Stimulated activated CD8-positive, alpha-beta memory T cell treated with anti-CD3 and anti-CD28 coated beads, Interleukin-12 subunit alpha, Interleukin-12 subunit beta, amount 100 ng/mL, for 1 hour (primary cell): ENCODE data around the gene UGT8.
"Not testable (repeated sequence)": the region's sequence is repeated elsewhere in the genome, so short reads cannot be mapped to it uniquely, and the experiment has no call there.

Experiments
- DNase-seq: peaks from one replicate; pipeline ENCODE4 v3.0.0-alpha.2; 2020; ENCODE audit warnings: low read depth

Gene UGT8

DNA sequence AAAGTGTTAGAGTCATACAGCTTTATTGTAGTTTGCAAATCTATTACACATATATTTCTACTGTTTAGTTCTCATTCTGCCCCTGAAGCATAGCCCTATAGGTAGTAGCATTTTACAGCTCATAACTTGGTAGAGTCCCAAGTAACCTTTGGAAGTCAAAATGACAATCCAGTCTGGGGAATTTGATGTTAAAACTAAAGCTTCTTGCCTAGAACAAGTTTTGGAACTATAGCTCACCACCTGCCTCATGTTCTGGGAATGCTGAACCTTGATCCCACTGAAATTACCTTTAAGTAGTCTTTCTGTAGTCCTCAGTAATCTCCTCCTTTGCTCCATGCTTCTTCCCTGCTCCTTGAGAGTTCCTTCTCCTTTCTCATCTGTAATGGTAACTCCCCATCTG, 8.4 kb downstream of the UGT8 start:
- no peak for DNase-seq

DNA sequence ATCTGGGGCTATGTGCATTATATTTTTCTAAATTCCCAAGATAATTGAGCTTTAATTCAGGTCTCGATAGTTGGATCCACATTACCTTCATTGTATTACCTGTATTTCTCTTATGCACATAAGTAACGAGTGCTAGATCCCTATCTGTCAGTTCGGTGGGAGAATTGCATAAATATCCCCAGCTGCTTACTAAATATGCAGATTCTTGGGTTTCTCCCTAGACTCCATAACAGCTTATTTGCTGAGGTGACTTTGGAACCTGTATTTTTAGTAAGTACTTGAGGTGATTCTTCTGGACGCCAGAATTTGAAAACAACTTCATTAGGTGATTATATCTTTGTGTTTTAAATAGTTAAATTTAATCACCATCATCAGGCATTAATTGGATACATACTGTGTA, 15.0 kb downstream of the UGT8 start:
- no peak for DNase-seq

DNA sequence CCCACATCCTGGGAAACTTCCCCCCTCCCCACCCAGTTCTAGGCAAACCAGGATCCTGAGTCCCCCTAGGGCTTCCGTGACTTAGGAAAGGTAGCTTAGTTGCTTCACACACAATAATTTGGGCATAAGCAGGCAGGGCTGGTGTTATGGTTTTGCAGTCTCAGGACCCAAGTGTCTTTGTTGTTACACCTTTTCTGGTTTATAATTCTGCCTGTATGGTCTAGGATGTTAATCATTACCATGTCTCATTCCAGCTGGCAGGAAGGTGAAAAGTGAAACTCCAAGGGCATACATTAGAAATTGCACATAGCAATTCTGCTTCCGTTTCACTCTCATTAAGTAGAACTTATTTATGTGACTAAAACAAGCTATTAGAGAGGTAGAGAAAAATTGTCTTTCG, 16.8 kb downstream of the UGT8 start:
- no peak for DNase-seq

DNA sequence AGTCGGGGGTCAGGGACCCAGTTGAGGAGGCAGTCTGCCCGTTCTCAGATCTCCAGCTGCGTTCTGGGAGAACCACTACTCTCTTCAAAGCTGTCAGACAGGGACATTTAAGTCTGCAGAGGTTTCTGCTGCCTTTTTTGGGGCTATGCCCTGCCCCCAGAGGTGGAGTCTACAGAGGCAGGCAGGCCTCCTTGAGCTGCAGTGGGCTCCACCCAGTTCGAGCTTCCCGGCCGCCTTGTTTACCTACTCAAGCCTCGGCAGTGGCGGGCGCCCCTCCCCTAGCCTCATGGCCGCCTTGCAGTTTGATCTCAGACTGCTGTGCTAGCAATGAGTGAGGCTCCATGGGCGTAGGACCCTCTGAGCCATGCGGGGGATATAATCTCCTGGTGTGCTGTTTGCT, 17.4 kb downstream of the UGT8 start:
- DNase-seq: not testable (repeated sequence)

DNA sequence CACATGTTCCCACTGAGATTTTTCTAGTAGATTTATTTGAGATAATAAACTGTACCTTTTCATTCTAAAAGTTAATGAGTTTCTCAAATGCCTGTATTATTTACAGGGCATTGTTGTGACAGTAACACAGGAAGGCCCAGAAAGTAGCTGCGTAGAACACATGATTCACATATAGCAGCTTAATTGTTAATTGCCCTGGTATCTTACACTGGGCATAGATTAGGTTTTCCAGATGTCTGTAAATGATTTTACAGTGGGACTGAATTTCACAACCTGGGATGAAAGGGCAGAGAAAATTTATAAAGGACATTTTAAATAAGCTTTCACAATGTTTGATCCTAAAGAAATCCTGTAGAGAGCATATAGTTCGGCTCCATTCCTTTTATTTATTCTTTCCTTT, 27.6 kb downstream of the UGT8 start:
- DNase-seq: no peak

DNA sequence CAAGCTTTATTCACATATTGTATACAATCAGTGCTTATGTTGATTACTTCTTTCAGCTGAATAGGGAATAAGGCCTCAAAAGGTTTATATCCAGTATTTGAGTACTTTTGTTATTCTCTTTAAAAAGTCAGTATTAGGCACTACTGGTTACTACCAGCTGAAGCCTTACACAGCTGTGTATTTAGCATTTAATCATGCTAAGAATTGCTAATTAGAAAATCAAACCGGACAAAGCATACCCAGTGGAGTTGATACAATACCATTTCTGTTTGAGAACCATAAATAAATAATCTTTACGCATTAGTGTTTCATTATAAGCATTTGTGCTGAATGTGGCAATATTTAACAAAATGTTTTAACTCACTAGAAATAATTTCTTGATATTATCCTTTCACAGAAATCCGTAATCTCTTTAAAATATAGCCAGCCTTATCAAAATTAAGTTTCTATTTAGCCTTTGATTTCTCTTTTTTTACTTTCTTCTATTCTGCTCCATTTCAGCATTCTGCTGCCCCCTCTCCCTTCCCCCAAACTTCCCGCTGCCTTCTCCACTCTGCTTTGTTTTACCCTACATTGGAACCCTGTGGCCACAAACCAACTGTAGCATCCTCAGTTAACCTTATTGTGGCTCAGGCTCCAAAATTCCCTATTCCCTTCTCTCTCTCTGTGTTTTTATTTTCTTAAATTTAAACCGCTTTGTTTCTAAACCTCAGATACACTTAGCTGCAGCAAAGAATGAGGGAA, 37.8 kb downstream of the UGT8 start:
- no peak for DNase-seq

DNA sequence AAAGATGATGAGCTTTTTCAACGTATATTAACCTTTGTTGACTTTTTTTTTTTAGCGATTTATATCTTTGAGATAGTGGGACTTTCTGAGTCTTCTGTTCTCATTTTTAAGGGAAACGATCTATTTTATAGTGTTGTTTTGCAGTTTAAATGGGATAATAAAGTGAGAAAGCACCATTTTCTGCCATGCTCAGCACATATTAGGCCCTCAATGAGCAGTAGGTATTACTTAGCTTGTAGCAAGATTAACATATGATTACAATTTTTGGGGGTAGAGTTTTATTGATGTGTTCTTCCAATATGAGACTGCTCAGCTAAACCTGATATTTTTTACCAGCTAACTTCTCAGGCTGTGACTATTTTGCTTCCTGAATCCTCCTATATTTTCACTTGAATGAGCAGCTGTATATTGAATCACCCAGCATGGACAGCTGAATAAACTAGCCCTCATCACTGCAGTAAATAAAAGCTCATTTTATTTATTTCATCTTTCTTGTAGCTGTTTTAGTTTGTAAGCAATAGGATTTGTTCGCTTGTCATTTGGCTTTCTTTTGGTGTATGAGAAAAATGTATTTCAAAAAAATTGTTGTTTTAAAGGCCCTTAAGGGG, 43.7 kb downstream of the UGT8 start:
- DNase-seq: no peak

DNA sequence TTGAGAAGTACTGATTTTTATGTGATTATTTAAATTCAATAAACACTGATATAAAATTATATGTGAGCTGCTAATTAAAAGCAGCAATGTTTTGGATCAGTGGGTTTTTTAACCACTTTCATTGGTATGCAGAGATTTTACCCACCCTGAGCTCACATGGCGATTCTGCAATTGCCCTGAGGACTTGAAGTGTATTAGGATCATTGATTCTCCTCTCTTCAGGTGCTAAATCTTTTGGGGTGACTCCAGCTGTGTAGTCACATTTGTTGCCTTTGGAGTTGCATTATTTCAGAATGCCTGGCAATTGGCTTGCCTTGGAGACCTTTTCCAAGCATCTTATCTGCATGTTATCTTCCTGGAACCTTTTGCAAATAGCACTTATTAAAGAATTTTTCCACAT, 51.3 kb downstream of the UGT8 start:
- no peak for DNase-seq

DNA sequence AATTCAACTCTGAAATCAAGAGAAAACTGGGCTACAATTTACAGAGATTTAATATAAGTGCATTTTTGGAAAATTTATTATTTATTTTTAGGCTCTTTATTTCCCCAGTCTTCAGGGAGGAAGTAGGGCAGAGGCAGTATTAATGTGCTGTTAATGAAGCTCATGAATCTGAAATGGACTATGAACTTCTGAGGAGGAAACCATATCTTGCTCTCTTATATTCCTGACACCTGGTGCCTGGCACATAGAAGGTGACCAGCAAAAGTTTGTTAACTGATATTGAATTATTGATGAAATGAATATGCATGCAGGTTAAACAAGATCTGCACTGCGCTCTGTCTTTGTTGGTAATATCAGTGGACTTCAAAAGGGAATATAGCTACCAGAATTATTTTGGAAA, 55.1 kb downstream of the UGT8 start:
- no peak for DNase-seq

DNA sequence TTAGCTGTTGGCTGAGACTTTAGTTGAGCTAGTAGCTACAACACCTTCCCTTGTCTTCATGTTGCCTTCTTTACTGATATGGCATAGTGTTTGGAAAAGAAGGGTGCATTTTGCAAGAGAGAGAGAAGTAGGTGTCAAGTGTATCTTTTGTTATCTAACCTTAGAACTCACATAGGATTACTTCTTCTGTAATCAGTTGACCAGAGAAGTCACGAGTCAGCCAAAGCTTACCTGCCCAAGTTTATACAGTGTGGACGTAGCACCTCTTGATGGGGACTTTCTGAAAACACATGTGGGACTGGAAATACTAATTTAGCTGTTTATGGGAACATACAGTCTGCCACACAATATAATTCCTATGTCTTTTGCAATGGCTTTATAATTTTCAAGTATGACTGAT, 56.0 kb downstream of the UGT8 start:
- no peak for DNase-seq

DNA sequence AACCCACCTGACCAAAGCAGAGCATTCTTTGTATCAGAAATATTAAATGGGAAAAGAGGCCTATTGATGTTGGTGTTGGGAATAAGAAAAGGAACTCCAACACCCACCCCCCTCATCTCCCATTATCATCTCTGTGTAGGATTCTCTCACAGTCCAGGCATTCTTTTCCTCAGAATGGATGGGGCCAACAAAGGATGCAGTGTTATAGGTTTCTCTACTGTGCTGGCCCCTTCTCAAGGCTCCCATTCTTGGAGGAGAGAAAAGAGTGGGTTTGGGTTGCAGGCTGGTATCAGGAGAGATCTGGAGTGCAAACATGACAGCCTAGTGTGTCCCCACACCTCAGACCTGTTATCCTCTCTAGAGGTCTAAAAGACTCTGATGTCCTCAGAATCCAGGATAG, 59.6 kb downstream of the UGT8 start:
- no peak for DNase-seq

DNA sequence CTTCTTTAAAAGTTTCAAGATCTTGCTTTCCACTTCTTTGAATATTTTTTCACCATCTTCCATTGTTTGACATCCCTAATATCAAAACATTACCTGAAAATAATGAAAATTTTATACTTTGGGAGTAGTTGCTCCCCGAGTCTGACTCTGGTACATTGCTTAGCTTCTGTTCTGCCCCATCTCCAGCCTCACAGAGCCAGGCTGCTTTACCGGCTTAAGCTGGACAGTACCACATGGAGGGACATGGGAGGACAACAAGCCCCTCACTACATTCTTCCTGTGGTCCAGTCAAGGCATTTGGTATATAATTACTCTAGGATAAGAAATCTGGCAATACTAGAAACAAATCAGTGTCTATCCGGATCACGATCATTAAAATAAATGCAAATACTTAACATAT, 60.2 kb downstream of the UGT8 start:
- DNase-seq: no peak

DNA sequence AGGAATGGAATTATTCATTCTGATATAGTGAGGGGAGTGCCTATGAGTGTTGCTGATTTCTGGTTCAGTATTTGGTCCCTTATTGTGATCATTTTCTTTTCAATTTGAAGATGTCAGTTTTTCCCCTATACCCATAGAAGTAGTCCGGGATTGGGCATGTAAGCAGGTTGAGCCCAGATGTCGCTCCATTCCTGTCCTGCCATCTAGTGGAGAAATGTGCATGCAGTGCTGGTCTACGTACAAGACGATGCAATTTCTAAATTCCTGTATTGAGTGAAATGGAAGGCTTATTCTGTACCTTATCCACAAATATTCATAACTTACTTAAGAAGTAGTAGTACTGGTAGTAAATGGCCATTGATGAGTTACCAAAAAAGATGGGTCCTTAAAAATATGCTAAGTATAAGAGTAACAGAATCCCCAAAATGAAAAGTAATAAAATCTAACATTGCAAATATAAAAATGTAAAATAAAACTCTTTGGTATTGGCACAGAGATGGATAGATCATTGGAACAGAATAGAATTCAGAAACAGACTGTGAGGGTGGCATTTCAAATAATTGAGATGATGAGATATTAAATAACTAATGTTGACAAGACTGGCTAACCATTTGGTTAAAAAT, 60.9 kb downstream of the UGT8 start:
- DNase-seq: no peak

DNA sequence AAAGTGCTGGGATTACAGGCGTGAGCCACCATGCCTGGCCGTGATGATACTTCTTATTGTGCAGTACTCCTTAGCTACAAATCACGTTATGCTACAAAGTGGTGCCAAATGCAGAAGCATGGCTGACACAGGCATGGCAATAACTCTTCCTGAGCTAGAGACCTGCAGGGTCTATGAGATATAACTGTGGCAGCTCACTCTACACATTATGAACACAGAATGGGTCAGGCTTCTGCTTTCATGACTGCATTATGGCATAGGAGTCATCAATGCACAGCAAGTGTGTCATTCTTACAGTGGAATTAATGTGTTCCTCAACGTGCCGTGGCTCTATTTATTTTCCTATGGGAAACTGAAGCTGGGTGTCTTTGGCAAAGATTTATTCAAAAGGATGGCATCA, 64.5 kb downstream of the UGT8 start:
- no peak for DNase-seq

DNA sequence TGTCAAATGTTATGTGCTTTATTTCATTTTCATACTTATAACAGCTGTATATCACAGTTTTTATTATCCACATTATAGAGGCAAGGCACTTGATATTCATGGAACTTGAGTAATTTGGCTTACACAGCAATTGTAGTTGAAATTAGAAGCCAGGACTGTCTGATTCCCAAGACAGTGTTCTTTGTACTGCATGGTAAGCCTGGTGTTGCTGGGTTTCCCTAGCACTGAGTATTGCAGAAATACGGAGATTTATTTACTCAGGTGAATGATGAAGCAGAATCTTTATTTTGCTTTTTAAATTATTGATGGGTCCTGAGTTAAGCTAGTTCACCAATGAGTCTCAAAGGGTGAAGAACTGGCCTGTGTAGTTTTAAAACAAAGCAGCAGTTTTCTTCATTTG, 70.0 kb downstream of the UGT8 start:
- no peak for DNase-seq

DNA sequence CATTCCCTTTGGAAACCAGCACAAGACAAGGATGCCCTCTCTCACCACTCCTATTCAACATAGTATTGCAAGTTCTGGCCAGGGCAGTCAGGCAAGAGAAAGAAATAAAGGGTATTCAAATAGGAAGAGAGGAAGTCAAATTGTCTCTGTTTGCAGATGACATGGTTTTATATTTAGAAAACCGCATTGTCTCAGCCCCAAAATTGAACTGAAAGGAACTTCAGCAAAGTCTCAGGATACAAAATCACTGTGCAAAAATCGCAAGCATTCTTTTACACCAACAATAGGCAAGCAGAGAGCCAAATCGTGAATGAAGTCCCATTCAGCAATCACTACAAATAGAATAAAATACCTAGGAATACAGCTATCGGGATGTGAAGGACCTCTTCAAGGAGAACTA, 72.1 kb downstream of the UGT8 start:
- not testable (repeated sequence) for DNase-seq

DNA sequence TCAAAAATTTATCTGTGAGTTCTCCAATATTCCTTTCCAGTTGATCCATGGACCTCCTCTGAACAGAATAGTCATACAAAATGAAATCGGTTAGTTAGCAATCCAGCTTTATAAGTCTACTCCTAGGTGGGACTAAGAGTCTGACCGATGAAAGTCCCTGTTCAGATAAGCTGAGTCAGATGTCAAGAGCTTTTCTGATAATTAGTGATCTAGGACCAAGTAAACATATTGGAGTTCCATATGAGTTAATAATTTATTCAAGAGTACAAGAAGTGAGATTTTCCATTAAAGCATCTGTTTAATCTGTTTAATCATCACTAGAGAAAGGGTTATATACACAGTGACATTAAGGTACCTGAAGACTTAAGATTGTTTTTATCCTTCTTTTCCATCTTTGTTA, 74.7 kb downstream of the UGT8 start:
- DNase-seq: no peak

DNA sequence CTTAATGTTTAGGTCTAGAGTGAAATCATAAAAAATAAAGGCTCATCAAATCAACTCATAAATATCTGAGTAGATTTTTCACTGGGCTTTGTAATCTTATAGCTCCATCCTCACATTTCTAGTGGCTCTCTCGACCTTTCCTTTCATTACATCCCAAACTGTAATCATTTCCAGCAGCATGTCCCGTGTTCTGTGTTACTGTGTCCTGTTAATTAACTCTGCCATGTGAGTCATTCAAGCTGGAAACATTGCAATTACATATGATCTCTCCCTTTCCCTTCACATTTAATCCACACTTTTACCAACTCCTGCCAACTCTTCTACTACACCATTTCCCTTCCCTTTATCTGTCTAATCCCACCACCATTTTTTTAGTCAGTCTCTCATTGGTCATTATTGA, 75.5 kb downstream of the UGT8 start:
- DNase-seq: no peak

DNA sequence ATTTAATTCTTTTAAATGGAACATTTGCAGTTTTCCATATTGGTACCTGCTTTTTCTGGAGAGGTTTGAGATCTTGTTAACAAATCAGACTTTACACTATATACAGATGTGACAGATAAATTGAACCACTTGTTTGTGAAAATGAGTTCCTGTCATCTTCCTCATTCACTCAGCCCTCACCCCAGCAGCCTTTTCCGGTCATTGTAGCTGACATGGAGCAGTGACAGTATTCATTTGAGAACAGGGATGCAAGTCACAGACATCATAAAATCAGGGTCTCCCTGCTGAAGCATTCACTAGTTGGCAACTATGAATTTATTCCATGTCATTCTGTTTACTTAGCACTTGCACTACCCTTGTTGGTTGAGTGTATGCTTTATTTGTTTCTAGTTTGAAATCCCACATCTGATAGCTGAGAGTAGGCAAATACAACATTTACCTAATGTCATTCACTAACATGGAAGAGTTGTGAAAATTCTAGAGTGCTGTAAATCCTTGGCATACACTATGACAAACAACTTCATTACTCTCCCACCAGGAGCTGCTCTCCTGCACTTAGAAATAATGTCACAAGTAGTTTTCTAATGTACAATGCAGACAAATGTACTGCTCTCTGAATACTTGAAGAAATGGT, 78.9 kb downstream of the UGT8 start:
- DNase-seq: no peak

DNA sequence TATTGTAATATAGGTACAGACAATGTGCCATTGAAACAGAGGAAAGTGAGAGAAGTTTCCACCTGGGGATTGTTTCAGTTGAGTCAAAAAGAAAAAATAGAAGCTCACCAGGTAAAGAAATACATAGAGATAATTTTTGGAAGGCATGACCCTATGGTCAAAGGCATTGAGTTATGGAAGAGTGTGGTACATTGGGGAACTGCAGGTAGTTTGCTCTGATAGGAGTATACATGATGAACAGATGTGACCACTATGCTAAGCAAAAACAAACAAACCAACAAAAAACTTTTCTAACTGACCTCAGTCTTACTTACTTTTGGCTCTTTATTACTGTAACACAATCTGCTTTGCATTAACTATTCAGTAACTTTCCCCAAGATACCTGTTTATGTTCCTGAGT, 85.9 kb downstream of the UGT8 start:
- DNase-seq: no peak

DNA sequence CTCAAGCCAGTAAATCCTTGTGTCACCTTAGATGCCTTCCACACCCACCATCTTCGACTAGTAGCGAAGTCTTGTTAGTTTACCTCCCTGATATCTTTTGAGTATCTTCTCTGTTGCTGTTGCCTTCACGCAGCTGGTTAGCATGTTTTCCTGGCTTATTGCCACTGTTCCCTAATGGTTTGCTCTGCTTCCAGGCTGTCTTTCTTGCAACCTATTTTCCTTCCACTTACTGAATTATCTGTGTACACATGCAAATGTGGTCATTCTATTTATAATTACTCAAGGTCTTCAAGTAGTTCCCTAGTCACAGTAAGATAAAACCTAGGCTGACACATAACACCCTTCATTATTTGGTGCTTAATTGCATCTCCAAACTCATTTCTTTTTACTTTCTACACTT, 89.5 kb downstream of the UGT8 start:
- no peak for DNase-seq

DNA sequence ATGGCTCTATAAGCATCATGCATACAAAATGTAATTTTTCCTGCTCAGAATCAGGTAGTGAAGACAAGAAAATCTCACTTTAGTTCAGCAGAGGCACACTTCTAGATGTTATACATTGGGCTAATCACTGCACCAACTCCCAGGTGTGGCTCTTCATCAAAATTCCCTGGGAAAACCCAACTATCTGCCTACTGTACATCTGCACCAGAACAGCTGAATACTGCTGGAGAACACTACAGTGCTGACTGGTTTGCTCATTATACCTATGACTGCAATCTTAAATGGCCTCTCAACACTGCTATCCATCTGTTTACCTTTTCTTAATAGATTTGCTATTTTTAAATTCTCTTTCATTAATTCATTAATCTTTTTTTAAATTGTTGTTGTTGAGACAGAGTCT, 92.0 kb downstream of the UGT8 start:
- no peak for DNase-seq

DNA sequence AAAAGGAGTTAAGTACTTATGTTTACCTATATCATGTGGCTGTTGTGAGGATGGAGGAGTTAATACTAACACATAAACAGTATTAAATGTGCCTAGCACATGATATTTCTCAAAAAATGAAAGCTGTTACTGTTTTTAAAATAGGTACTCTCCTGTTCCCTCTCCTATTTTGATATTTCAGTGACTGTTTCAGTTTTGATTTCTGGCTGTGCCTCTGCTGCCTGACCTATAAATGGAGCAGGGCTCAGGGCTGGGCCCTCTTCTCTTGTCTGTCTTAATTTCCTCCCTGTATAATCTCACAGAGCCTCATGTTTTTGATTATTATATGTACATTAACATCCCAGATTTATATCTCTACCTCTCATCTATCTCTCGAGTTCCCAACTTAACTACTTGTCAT, 93.3 kb downstream of the UGT8 start:
- no peak for DNase-seq
